Retinal pigment epithelial cell (primary cell): ENCODE measurements around the gene TEAD1.
A peak's percentile ranks its signal among the peaks of the same experiment; 100 is the strongest.

ENCODE experiments used
- DNase-seq: peaks from one replicate; pipeline ENCODE4 v3.0.0-alpha.2; 2010; ENCODE audit warnings: low read depth
- H3K4me3 ChIP-seq: 2 replicates; pipeline ENCODE4 v1.5.1; 2011; ENCODE audit warnings: mild to moderate bottlenecking, low read length, control low read depth, moderate library complexity
- CTCF ChIP-seq: conservative IDR thresholded peaks from 2 replicates; pipeline ENCODE4 v1.5.1; 2011; ENCODE audit warnings: low read depth, low read length, control low read depth, inconsistent platforms

Gene TEAD1

GRCh38 chr11:12834166-12834565 lies 159.9 kb downstream of the TEAD1 start:
- H3K4me3 ChIP-seq = no peak overlapping the region
- no peak for TF ChIP-seq CTCF
- no peak for DNase-seq

GRCh38 chr11:12834630-12835029 lies 160.4 kb downstream of the TEAD1 start:
- TF ChIP-seq CTCF = no peak
- no peak for DNase-seq
- no peak overlapping the region for H3K4me3 ChIP-seq

- DNase-seq = no peak
- no peak overlapping the region for H3K4me3 ChIP-seq
- TF ChIP-seq CTCF = no peak
These were observed 161.1 kb downstream of the TEAD1 start for GRCh38 chr11:12835286-12835685.

GRCh38 chr11:12838463-12839123 lies 164.4 kb downstream of the TEAD1 start:
- no peak for DNase-seq
- no peak for TF ChIP-seq CTCF
- no peak overlapping the region for H3K4me3 ChIP-seq

GRCh38 chr11:12840871-12841660 lies 166.8 kb downstream of the TEAD1 start:
- TF ChIP-seq CTCF = no peak
- no peak for DNase-seq
- no peak overlapping the region for H3K4me3 ChIP-seq

GRCh38 chr11:12841946-12842630 lies 167.9 kb downstream of the TEAD1 start:
- H3K4me3 ChIP-seq = peak overlapping the region; percentile 5
- no peak for TF ChIP-seq CTCF
- no peak for DNase-seq
